Caco-2 (cell line): Measurements from ENCODE around the gene DNAH1. TPM values are rescaled to one million over a fixed set of nuclear protein-coding genes. Genes with fewer than 3 reads are reported as not detected.

ENCODE experiments used
- BruUV-seq: library from RNA; stranded (reverse); fragments of 400-500 nt; replicated peaks from 2 replicates; lab custom pipeline; 2021; lab: Mats Ljungman, UMichigan
- CTCF ChIA-PET: fragments of 300-600 bp; sonication (Branson Sonifier 250); formaldehyde crosslinking; loops from one replicate; lab custom pipeline; 2022; ENCODE audit warnings: antibody characterized with exemption; lab: Charles Lee
- POLR2A ChIA-PET: fragments of 300-600 bp; sonication (Branson Sonifier 250); formaldehyde crosslinking; loops from one replicate; lab custom pipeline; 2022; ENCODE audit warnings: antibody characterized with exemption; lab: Charles Lee
- DNase-seq, 2 experiments: peaks; one replicate each; pipeline versions ENCODE4 v3.0.0 to v3.0.0-alpha.2; 2020 to 2022
- H3K27me3 ChIP-seq: replicated peaks from 2 replicates; pipeline ENCODE4 v1.6.0; 2011; ENCODE audit warnings: low read length; ENCODE audit not compliant: control insufficient read depth, insufficient read depth
- H3K36me3 ChIP-seq: 2 replicates; pipeline ENCODE4 v1.5.1; 2011; ENCODE audit warnings: low read length; ENCODE audit not compliant: control insufficient read depth, insufficient read depth
- H3K4me1 ChIP-seq: fragments of 250-450 bp; sonication (Bioruptor Pico); 2 replicates; pipeline ENCODE4 v1.5.1; 2020; ENCODE audit warnings: mild to moderate bottlenecking
- H3K4me3 ChIP-seq: 2 replicates; pipeline ENCODE4 v1.5.1; 2011; ENCODE audit warnings: low read depth, mild to moderate bottlenecking, control low read depth, low read length
- H3K9me3 ChIP-seq: fragments of 250-450 bp; sonication (Bioruptor Pico); 2 replicates; pipeline ENCODE4 v1.5.1; 2020; ENCODE audit warnings: mild to moderate bottlenecking, moderate library complexity
- H3K27ac Mint-ChIP-seq: one replicate; pipeline ENCODE4 v1.8.0; 2022; ENCODE audit warnings: mixed read lengths; ENCODE audit not compliant: unreplicated experiment
- H3K27me3 Mint-ChIP-seq: one replicate; pipeline ENCODE4 v1.8.0; 2022; ENCODE audit warnings: mixed read lengths; ENCODE audit not compliant: insufficient read depth, unreplicated experiment
- H3K36me3 Mint-ChIP-seq: one replicate; pipeline ENCODE4 v1.8.0; 2022; ENCODE audit warnings: mild to moderate bottlenecking, mixed read lengths; ENCODE audit not compliant: insufficient read depth, unreplicated experiment
- H3K4me1 Mint-ChIP-seq: one replicate; pipeline ENCODE4 v1.8.0; 2022; ENCODE audit warnings: low read depth, mixed read lengths; ENCODE audit not compliant: unreplicated experiment
- H3K4me3 Mint-ChIP-seq: one replicate; pipeline ENCODE4 v1.8.0; 2022; ENCODE audit warnings: mild to moderate bottlenecking, moderate library complexity, mixed read lengths; ENCODE audit not compliant: unreplicated experiment
- H3K9me3 Mint-ChIP-seq: one replicate; pipeline ENCODE4 v1.8.0; 2022; ENCODE audit warnings: mixed read lengths; ENCODE audit not compliant: unreplicated experiment
- intact Hi-C: fragments of 100-400 bp; cut with micrococcal nuclease; formaldehyde crosslinking; loops from one replicate; pipeline ENCODE4 v1.10.0; 2022; ENCODE audit not compliant: unreplicated experiment
- total RNA-seq: library from RNA; stranded (reverse); gene quantifications from 2 replicates; pipeline ENCODE4 v1.2.3, GENCODE V29; 2022
- TF ChIP-seq, protein P1 (sequence below), 2 experiments: fragments of 200-600 bp in 1 of 2; IDR thresholded peaks; 1 replicate in 1 of 2; 2 replicates in 1 of 2; pipeline versions ENCODE4 v1.5.1 to v1.8.0; 2011 to 2022; ENCODE audit warnings: antibody characterized with exemption in 1 of 2, control low read depth in 1 of 2, inconsistent platforms in 1 of 2, low read depth in 1 of 2, low read length in 1 of 2, mild to moderate bottlenecking in 1 of 2, moderate library complexity in 1 of 2; ENCODE audit not compliant: insufficient read depth in 1 of 2, severe bottlenecking in 1 of 2, unreplicated experiment in 1 of 2

Gene DNAH1
- total RNA-seq, 1 experiment from 2014 or later, result 4.1 TPM

DNA sequence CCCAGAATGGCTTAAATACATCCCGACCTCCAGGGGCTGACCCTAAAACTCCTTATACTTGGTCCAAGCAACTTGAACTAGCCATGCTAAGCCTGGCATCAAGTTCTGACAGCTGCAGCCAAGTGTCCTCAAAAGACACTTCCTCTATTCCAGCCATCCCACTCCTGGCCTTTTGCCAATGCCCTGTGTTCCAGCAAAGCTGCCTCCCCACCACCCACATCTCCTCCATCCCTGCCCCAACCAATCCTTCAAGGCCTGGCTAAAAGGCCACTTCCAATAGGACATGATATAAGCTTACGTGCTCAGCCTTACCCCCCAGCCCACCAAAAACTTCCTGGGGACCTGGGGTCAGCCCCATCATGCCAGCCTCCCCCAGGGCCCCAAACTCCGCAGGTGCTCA, 87.8 kb downstream of the DNAH1 start:
- TF ChIP-seq, protein P1, sequence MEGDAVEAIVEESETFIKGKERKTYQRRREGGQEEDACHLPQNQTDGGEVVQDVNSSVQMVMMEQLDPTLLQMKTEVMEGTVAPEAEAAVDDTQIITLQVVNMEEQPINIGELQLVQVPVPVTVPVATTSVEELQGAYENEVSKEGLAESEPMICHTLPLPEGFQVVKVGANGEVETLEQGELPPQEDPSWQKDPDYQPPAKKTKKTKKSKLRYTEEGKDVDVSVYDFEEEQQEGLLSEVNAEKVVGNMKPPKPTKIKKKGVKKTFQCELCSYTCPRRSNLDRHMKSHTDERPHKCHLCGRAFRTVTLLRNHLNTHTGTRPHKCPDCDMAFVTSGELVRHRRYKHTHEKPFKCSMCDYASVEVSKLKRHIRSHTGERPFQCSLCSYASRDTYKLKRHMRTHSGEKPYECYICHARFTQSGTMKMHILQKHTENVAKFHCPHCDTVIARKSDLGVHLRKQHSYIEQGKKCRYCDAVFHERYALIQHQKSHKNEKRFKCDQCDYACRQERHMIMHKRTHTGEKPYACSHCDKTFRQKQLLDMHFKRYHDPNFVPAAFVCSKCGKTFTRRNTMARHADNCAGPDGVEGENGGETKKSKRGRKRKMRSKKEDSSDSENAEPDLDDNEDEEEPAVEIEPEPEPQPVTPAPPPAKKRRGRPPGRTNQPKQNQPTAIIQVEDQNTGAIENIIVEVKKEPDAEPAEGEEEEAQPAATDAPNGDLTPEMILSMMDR (IDR thresholded peaks at IDR 0.05; ENCODE audit: insufficient read depth in 1 of 2, low read depth in 1 of 2, low read length in 1 of 2, severe bottlenecking in 1 of 2, unreplicated experiment in 1 of 2), result no peak

DNA sequence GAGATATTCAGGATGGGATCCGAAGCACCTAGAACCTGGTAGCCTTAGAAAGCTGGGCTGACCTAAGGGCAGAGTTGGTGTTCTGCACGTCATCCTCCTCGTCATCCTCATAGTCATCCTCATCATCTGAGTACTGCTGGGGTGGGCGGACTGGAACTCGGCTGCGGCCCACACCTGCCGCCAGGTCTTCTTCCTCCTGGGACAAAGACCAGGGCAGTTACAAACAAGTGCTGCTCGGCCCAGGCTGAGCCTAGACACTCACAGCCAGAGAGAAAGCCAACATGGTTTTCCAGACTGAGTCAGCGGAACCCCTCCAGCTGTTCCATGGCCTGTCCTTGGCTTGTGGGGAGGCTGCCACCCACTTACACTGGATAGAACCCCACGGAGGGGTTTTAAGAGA, 88.3 kb downstream of the DNAH1 start:
- no peaks in the 10 kb centered on the region for H3K9me3 ChIP-seq
- BruUV-seq, result no TSS peak
- TF ChIP-seq, protein P1 (IDR thresholded peaks at IDR 0.05; ENCODE audit: insufficient read depth in 1 of 2, low read depth in 1 of 2, low read length in 1 of 2, severe bottlenecking in 1 of 2, unreplicated experiment in 1 of 2), result no peak
- H3K4me3 Mint-ChIP-seq, result no peak overlapping the region
- H3K36me3 ChIP-seq, result peaks cover 8% of the 10 kb centered on the region; the same call in 1 of the 2 replicates
- no peaks in the 10 kb centered on the region for H3K4me1 ChIP-seq
- no peak overlapping the region for H3K4me3 ChIP-seq
- ChIA-PET POLR2A (no interaction called here), CTCF (no interaction called here)
- H3K27me3 ChIP-seq, result no peaks in the 10 kb centered on the region
- H3K27me3 Mint-ChIP-seq, result no peaks in the 10 kb centered on the region
- no peak overlapping the region for H3K27ac Mint-ChIP-seq
- DNase-seq, result no peak
- H3K9me3 Mint-ChIP-seq, result no peaks in the 10 kb centered on the region
- intact Hi-C loops, result no loop called here
- H3K36me3 Mint-ChIP-seq, result peaks cover 23% of the 10 kb centered on the region
- peaks cover 13% of the 10 kb centered on the region for H3K4me1 Mint-ChIP-seq

More for the DNA sequence above, 87.8 kb downstream of the DNAH1 start:
- no peaks in the 10 kb centered on the region for H3K27me3 Mint-ChIP-seq
- intact Hi-C loops, result no loop called here
- no peak overlapping the region for H3K27ac Mint-ChIP-seq
- DNase-seq, result no peak
- Histone ChIP-seq H3K4me3 (no peak overlapping the region), H3K36me3 (peaks cover 8% of the 10 kb centered on the region; the same call in 1 of the 2 replicates), H3K4me1 (no peaks in the 10 kb centered on the region), H3K27me3 (no peaks in the 10 kb centered on the region), H3K9me3 (no peaks in the 10 kb centered on the region)
- peaks cover 10% of the 10 kb centered on the region for H3K4me1 Mint-ChIP-seq
- ChIA-PET POLR2A (no interaction called here), CTCF (no interaction called here)
- H3K4me3 Mint-ChIP-seq, result no peak overlapping the region
- no TSS peak for BruUV-seq
- no peaks in the 10 kb centered on the region for H3K9me3 Mint-ChIP-seq
- H3K36me3 Mint-ChIP-seq, result peaks cover 24% of the 10 kb centered on the region

DNA sequence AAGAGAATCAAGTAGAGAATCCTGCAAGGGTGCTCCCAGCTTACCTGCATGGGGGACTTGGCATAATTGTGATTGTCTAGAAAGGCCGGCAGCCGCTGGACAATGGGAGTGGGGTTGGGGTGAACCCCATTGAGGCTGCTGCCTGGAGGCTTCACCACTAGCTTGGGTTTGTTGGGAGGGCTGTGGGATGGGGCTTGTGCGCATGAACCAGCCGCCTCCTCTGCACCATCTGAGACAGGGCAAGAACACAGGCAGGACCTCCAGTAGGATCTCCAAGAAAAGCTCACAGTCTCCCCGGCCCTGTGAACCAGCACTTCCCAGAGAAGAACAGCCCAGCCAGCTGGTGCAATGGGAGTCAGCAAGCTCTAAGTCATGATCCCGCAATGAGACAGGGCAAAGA, 88.9 kb downstream of the DNAH1 start:
- H3K4me3 ChIP-seq, result no peak overlapping the region
- no peaks in the 10 kb centered on the region for H3K9me3 ChIP-seq
- ChIA-PET POLR2A (no interaction called here), CTCF (no interaction called here)
- no peak for DNase-seq
- intact Hi-C loops, result no loop called here
- Mint-ChIP-seq H3K9me3 (no peaks in the 10 kb centered on the region), H3K27ac (no peak overlapping the region), H3K4me1 (peaks cover 13% of the 10 kb centered on the region), H3K27me3 (no peaks in the 10 kb centered on the region), H3K36me3 (peaks cover 30% of the 10 kb centered on the region), H3K4me3 (no peak overlapping the region)
- TF ChIP-seq, protein P1 (IDR thresholded peaks at IDR 0.05; ENCODE audit: insufficient read depth in 1 of 2, low read depth in 1 of 2, low read length in 1 of 2, severe bottlenecking in 1 of 2, unreplicated experiment in 1 of 2), result no peak
- no peaks in the 10 kb centered on the region for H3K27me3 ChIP-seq
- H3K4me1 ChIP-seq, result no peaks in the 10 kb centered on the region
- BruUV-seq, result no TSS peak
- H3K36me3 ChIP-seq, result peaks cover 8% of the 10 kb centered on the region; the same call in 1 of the 2 replicates
